Neuronal stem cell (in vitro differentiated cells): ENCODE results near the gene PPP2R5C.

ENCODE experiments used
- DNase-seq: peaks from one replicate; pipeline ENCODE4 v3.0.0-alpha.2; 2013; ENCODE audit warnings: low spot score
- H2AFZ ChIP-seq: one replicate; pipeline ENCODE4 v1.6.1; 2013; ENCODE audit warnings: mild to moderate bottlenecking, low read length, inconsistent platforms
- H2AK5ac ChIP-seq: 2 replicates; pipeline ENCODE4 v1.6.1; 2013; ENCODE audit warnings: low read depth, mild to moderate bottlenecking, inconsistent platforms, low read length, moderate library complexity, mixed read lengths
- H2BK120ac ChIP-seq: 2 replicates; pipeline ENCODE4 v1.6.1; 2013; ENCODE audit warnings: low read depth, mild to moderate bottlenecking, inconsistent platforms, low read length, moderate library complexity, mixed read lengths
- H2BK12ac ChIP-seq: one replicate; pipeline ENCODE4 v1.6.1; 2013; ENCODE audit warnings: low read length, inconsistent platforms
- H2BK15ac ChIP-seq: 2 replicates; pipeline ENCODE4 v1.6.1; 2013; ENCODE audit warnings: mild to moderate bottlenecking, low read length, inconsistent platforms, mixed read lengths
- H2BK5ac ChIP-seq: one replicate; pipeline ENCODE4 v1.6.1; 2013; ENCODE audit warnings: inconsistent platforms, mild to moderate bottlenecking, low read length, moderate library complexity
- H3K14ac ChIP-seq: one replicate; pipeline ENCODE4 v1.6.1; 2013; ENCODE audit warnings: low read length, inconsistent platforms
- H3K18ac ChIP-seq: 2 replicates; pipeline ENCODE4 v1.6.1; 2013; ENCODE audit warnings: low read length, inconsistent platforms
- H3K23ac ChIP-seq: 2 replicates; pipeline ENCODE4 v1.6.1; 2013; ENCODE audit warnings: low read depth, mild to moderate bottlenecking, mixed read lengths, low read length, inconsistent platforms; ENCODE audit not compliant: poor library complexity
- H3K27ac ChIP-seq: replicated peaks from 3 replicates; pipeline ENCODE4 v1.5.1; 2013; ENCODE audit warnings: low read length, inconsistent platforms
- H3K27me3 ChIP-seq, 3 experiments: 2 replicates each; pipeline ENCODE4 v1.6.1; 2013; ENCODE audit warnings: low read length in 3 of 3, mild to moderate bottlenecking in 2 of 3, inconsistent platforms in 1 of 3, low read depth in 1 of 3, mixed read lengths in 1 of 3, moderate library complexity in 1 of 3; ENCODE audit not compliant: control insufficient read depth in 3 of 3, insufficient read depth in 3 of 3
- H3K36me3 ChIP-seq, 2 donors: replicated peaks in 1 of 2; 2 replicates each; pipeline ENCODE4 v1.6.1; 2013; ENCODE audit warnings: low read length in 2 of 2; ENCODE audit not compliant: control insufficient read depth in 2 of 2, insufficient read depth in 2 of 2
- H3K4ac ChIP-seq: 2 replicates; pipeline ENCODE4 v1.6.1; 2013; ENCODE audit warnings: inconsistent platforms, mild to moderate bottlenecking, low read length, moderate library complexity
- H3K4me1 ChIP-seq, 2 donors: 1 replicate in 1 of 2; 2 replicates in 1 of 2; pipeline ENCODE4 v1.6.1; 2013; ENCODE audit warnings: low read length in 2 of 2, low read depth in 1 of 2; ENCODE audit not compliant: control insufficient read depth in 2 of 2, insufficient read depth in 1 of 2
- H3K4me2 ChIP-seq: one replicate; pipeline ENCODE4 v1.6.1; 2013; ENCODE audit warnings: mild to moderate bottlenecking, low read length, inconsistent platforms; ENCODE audit not compliant: insufficient read depth, poor library complexity, severe bottlenecking
- H3K4me3 ChIP-seq, 2 donors: 2 replicates each; pipeline ENCODE4 v1.5.1; 2013; ENCODE audit warnings: low read length in 2 of 2, mild to moderate bottlenecking in 2 of 2, inconsistent platforms in 1 of 2, moderate library complexity in 1 of 2
- H3K79me1 ChIP-seq: one replicate; pipeline ENCODE4 v1.6.1; 2013; ENCODE audit warnings: low read depth, mild to moderate bottlenecking, inconsistent platforms, low read length, moderate library complexity
- H3K9ac ChIP-seq: one replicate; pipeline ENCODE4 v1.6.1; 2013; ENCODE audit warnings: mild to moderate bottlenecking, low read depth, low read length, inconsistent platforms; ENCODE audit not compliant: poor library complexity
- H3K9me3 ChIP-seq, 2 donors: replicated peaks in 1 of 2; 2 replicates each; pipeline versions ENCODE3 to v1.6.1; 2013; ENCODE audit warnings: low read length in 2 of 2, mild to moderate bottlenecking in 2 of 2, inconsistent platforms in 1 of 2, low read depth in 1 of 2, mixed read lengths in 1 of 2, moderate library complexity in 1 of 2; ENCODE audit not compliant: control insufficient read depth in 2 of 2, insufficient read depth in 1 of 2
- H4K8ac ChIP-seq: one replicate; pipeline ENCODE4 v1.6.1; 2013; ENCODE audit warnings: low read depth, mild to moderate bottlenecking, inconsistent platforms, low read length, moderate library complexity
- H4K91ac ChIP-seq: one replicate; pipeline ENCODE4 v1.6.1; 2013; ENCODE audit warnings: low read length, low read depth, mild to moderate bottlenecking, inconsistent platforms; ENCODE audit not compliant: poor library complexity
- WGBS, 2 donors: extraction: QIAGEN DNeasy Blood & Tissue Kit; methylation state at CpG; one replicate each; pipeline ENCODE4 v1.1.7; 2013; ENCODE audit warnings: missing lambda C conversion rate in 2 of 2, mixed read lengths in 1 of 2; ENCODE audit not compliant: insufficient read length in 2 of 2, insufficient replicate concordance in 1 of 2; ENCODE audit errors: extremely low coverage in 2 of 2; 5-methylcytosine and 5-hydroxymethylcytosine counted together

PPP2R5C gene

GRCh38 chr14:101851736-101852405 lies 90.4 kb downstream of the PPP2R5C start:
- H2BK12ac ChIP-seq = no peak overlapping the region
- whole genome bisulfite sequencing, 2 donors = no CpG with 5 or more reads among the region's 7 CpGs
- no peak overlapping the region for H3K18ac ChIP-seq
- no peak overlapping the region for H3K14ac ChIP-seq
- H3K27me3 ChIP-seq = no peaks in the 10 kb centered on the region
- H2AFZ ChIP-seq = no peak overlapping the region
- H4K91ac ChIP-seq = no peak overlapping the region
- H3K36me3 ChIP-seq = peaks cover 3 to 17% of the 10 kb centered on the region in 2 donors
- no peak overlapping the region for H3K27ac ChIP-seq
- H3K23ac ChIP-seq = no peak overlapping the region
- H3K9ac ChIP-seq = no peak overlapping the region
- no peak overlapping the region for H2AK5ac ChIP-seq
- H3K9me3 ChIP-seq = no peaks in the 10 kb centered on the region
- peaks cover 0 to 4% of the 10 kb centered on the region in 2 donors for H3K4me1 ChIP-seq
- no peak overlapping the region for H3K4ac ChIP-seq
- H2BK120ac ChIP-seq = no peak overlapping the region
- peaks cover 14% of the 10 kb centered on the region for H3K79me1 ChIP-seq
- no peak overlapping the region for H3K4me2 ChIP-seq
- no peak overlapping the region for H3K4me3 ChIP-seq
- H2BK15ac ChIP-seq = no peak overlapping the region
- DNase-seq = no peak
- no peak overlapping the region for H4K8ac ChIP-seq
- no peak overlapping the region for H2BK5ac ChIP-seq

GRCh38 chr14:101852785-101853184 lies 91.3 kb downstream of the PPP2R5C start:
- Histone ChIP-seq H3K27me3 (no peaks in the 10 kb centered on the region), H2AK5ac (no peak overlapping the region), H3K9me3 (peaks cover 0 to 2% of the 10 kb centered on the region in 2 donors), H2BK5ac (no peak overlapping the region), H2BK15ac (no peak overlapping the region), H3K4me1 (peaks cover 0 to 4% of the 10 kb centered on the region in 2 donors), H2AFZ (no peak overlapping the region), H3K79me1 (peaks cover 14% of the 10 kb centered on the region), H3K27ac (no peak overlapping the region), H3K18ac (no peak overlapping the region), H3K4ac (no peak overlapping the region), H4K8ac (no peak overlapping the region), H3K9ac (no peak overlapping the region), H4K91ac (no peak overlapping the region), H3K36me3 (peaks cover 7 to 26% of the 10 kb centered on the region in 2 donors), H3K23ac (no peak overlapping the region), H3K4me3 (no peak overlapping the region), H2BK120ac (no peak overlapping the region), H2BK12ac (no peak overlapping the region), H3K14ac (no peak overlapping the region), H3K4me2 (no peak overlapping the region)
- no peak for DNase-seq
- WGBS, 2 donors = no CpG with 5 or more reads among the region's 5 CpGs

GRCh38 chr14:101853455-101854018 lies 92.0 kb downstream of the PPP2R5C start:
- Histone ChIP-seq H3K36me3 (peaks cover 7 to 33% of the 10 kb centered on the region in 2 donors), H3K4me3 (no peak overlapping the region)
- WGBS, 2 donors = no CpG with 5 or more reads among the region's 15 CpGs

DNA sequence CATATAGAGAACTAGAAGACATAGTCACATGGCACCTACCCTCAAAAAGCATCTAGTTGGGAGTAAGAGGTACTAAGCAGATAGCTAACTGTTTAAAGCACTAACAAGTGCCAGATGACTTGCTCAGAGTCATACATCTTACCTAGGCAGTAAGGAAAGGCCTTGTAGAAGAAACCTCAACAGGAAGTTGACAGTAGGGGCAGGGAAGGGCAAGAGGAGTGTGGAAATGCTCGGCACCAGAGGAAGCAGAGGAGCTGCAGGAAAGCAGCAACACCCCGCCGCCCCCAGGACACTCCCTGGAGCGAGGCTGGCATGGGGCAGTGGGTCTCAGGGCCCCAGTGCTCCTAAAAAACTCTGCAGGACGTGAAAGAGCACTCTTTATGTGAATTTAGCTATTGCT lies 92.9 kb downstream of the PPP2R5C start:
- Histone ChIP-seq H3K18ac (no peak overlapping the region), H3K23ac (no peak overlapping the region), H3K4ac (no peak overlapping the region), H3K4me1 (peaks cover 0 to 2% of the 10 kb centered on the region in 2 donors), H3K4me3 (no peak overlapping the region), H4K91ac (no peak overlapping the region), H2AFZ (no peak overlapping the region), H2BK12ac (no peak overlapping the region), H3K14ac (no peak overlapping the region), H3K4me2 (no peak overlapping the region), H2BK120ac (no peak overlapping the region), H3K27ac (no peak overlapping the region), H3K9me3 (peaks cover 0 to 2% of the 10 kb centered on the region in 2 donors), H3K79me1 (peaks cover 14% of the 10 kb centered on the region), H4K8ac (no peak overlapping the region), H3K36me3 (peaks cover 9 to 38% of the 10 kb centered on the region in 2 donors), H3K9ac (peak overlapping the region; percentile 13), H2BK5ac (no peak overlapping the region), H3K27me3 (no peaks in the 10 kb centered on the region), H2AK5ac (no peak overlapping the region), H2BK15ac (no peak overlapping the region)
- no peak for DNase-seq
- no CpG with 5 or more reads among the region's 5 CpGs for WGBS, 2 donors

More at GRCh38 chr14:101853455-101854018, 92.0 kb downstream of the PPP2R5C start:
- no peak overlapping the region for H3K18ac ChIP-seq
- no peak overlapping the region for H3K4ac ChIP-seq
- DNase-seq = no peak
- peaks cover 0 to 4% of the 10 kb centered on the region in 2 donors for H3K4me1 ChIP-seq
- H2AK5ac ChIP-seq = no peak overlapping the region
- no peak overlapping the region for H3K9ac ChIP-seq
- H3K9me3 ChIP-seq = peaks cover 0 to 2% of the 10 kb centered on the region in 2 donors
- H2AFZ ChIP-seq = no peak overlapping the region
- H2BK120ac ChIP-seq = no peak overlapping the region
- H4K8ac ChIP-seq = no peak overlapping the region
- H2BK15ac ChIP-seq = no peak overlapping the region
- H2BK12ac ChIP-seq = no peak overlapping the region
- no peaks in the 10 kb centered on the region for H3K27me3 ChIP-seq
- H4K91ac ChIP-seq = no peak overlapping the region
- H3K23ac ChIP-seq = no peak overlapping the region
- H3K79me1 ChIP-seq = peaks cover 13% of the 10 kb centered on the region
- no peak overlapping the region for H3K4me2 ChIP-seq
- H3K14ac ChIP-seq = no peak overlapping the region
- no peak overlapping the region for H2BK5ac ChIP-seq
- H3K27ac ChIP-seq = no peak overlapping the region
